HepG2 (cell line): Measurements from ENCODE around the gene TUBB3. TPM values are rescaled to one million over a fixed set of nuclear protein-coding genes. Genes with fewer than 3 reads are reported as not detected.

Experiments
- ATAC-seq: fragments of 200-7000 bp; cut with Tn5 transposase; 3 replicates; pipeline ENCODE4 v1.9.1; 2020; ENCODE audit warnings: mild to moderate bottlenecking, moderate library complexity
- BruUV-seq: library from RNA; stranded (reverse); fragments of 400-500 nt; replicated peaks from 2 replicates; lab custom pipeline; 2021; lab: Mats Ljungman, UMichigan
- CTCF ChIA-PET: fragments of 300-600 bp; formaldehyde crosslinking; extraction: SDS; loops from one replicate; lab custom pipeline; 2021; ENCODE audit warnings: low total read pairs, inconsistent platforms, low intra/inter-chr PET ratio; lab: Yijun Ruan, JAX
- POLR2A ChIA-PET: fragments of 350-600 bp; sonication (Branson Sonifier 250); formaldehyde crosslinking; loops from one replicate; lab custom pipeline; 2020; ENCODE audit warnings: antibody characterized with exemption, inconsistent platforms; lab: Yijun Ruan, JAX
- DNase-seq: peaks from one replicate; pipeline ENCODE4 v3.0.0-alpha.2; 2015; ENCODE audit warnings: low spot score
- FAIRE-seq: peaks from 3 replicates; lab custom pipeline; 2011; peaks lifted over from hg19 to GRCh38; lab: Jason Lieb, UNC
- H2AFZ ChIP-seq: one replicate; pipeline ENCODE4 v1.6.1; 2011; ENCODE audit warnings: low read length, inconsistent platforms
- H3K27ac ChIP-seq: fragments of 300-600 bp; 3 replicates; pipeline ENCODE4 v1.8.0; 2011; ENCODE audit warnings: mixed run types, mild to moderate bottlenecking, mixed read lengths, low read length, inconsistent platforms; ENCODE audit not compliant: insufficient read depth; ENCODE audit errors: extremely low read length
- H3K27me3 ChIP-seq, 2 experiments: fragments of 200-600 bp in 1 of 2; 2 replicates in 1 of 2; 3 replicates in 1 of 2; pipeline versions ENCODE4 v1.6.0 to v1.8.0; 2011; ENCODE audit warnings: low read length in 2 of 2, mild to moderate bottlenecking in 2 of 2, moderate library complexity in 2 of 2, inconsistent platforms in 1 of 2; ENCODE audit not compliant: insufficient read depth in 2 of 2, control insufficient read depth in 1 of 2
- H3K36me3 ChIP-seq, 2 experiments: fragments of 200-600 bp in 1 of 2; replicated peaks in 1 of 2; 2 replicates in 1 of 2; 3 replicates in 1 of 2; pipeline versions ENCODE4 v1.5.1 to v1.8.0; 2011; ENCODE audit warnings: low read length in 2 of 2, inconsistent platforms in 1 of 2; ENCODE audit not compliant: insufficient read depth in 2 of 2, control insufficient read depth in 1 of 2
- H3K4me1 ChIP-seq: 2 replicates; pipeline ENCODE4 v1.5.1; 2012; ENCODE audit warnings: low read length, inconsistent platforms; ENCODE audit not compliant: insufficient read depth
- H3K4me2 ChIP-seq: 2 replicates; pipeline ENCODE4 v1.6.0; 2011; ENCODE audit warnings: low read depth, low read length, inconsistent platforms
- H3K4me3 ChIP-seq, 3 experiments: fragments of 200-600 bp in 1 of 3; sonication (generic), shearing (Covaris generic) in 1 of 3; replicated peaks in 1 of 3; 2 replicates each; pipeline ENCODE4 v1.5.1; 2011 to 2016; ENCODE audit warnings: low read length in 3 of 3, inconsistent platforms in 2 of 3, low read depth in 2 of 3, mild to moderate bottlenecking in 2 of 3, control low read depth in 1 of 3, mixed read lengths in 1 of 3; ENCODE audit not compliant: insufficient read depth in 1 of 3
- H3K79me2 ChIP-seq: one replicate; pipeline ENCODE4 v1.6.1; 2011; ENCODE audit warnings: low read length, inconsistent platforms; ENCODE audit not compliant: insufficient read depth
- H3K9ac ChIP-seq: 2 replicates; pipeline ENCODE4 v1.6.0; 2011; ENCODE audit warnings: mild to moderate bottlenecking, low read depth, low read length, inconsistent platforms; ENCODE audit not compliant: insufficient read depth
- H3K9me3 ChIP-seq: 2 replicates; pipeline ENCODE4 v1.5.1; 2012; ENCODE audit warnings: mild to moderate bottlenecking, low read length
- H4K20me1 ChIP-seq: 2 replicates; pipeline ENCODE4 v1.6.0; 2011; ENCODE audit warnings: inconsistent platforms, mild to moderate bottlenecking, low read length, moderate library complexity; ENCODE audit not compliant: insufficient read depth
- AGO2 ChIP-seq: fragments of 200-400 bp; formaldehyde crosslinking; optimal IDR thresholded peaks from 2 replicates; pipeline ENCODE3; 2017; ENCODE audit warnings: mild to moderate bottlenecking, low read depth, low read length, moderate library complexity
- AKAP8 ChIP-seq: sonication (generic); formaldehyde crosslinking; IDR thresholded peaks from 2 replicates; pipeline ENCODE4 v1.5.1; 2020; ENCODE audit warnings: mild to moderate bottlenecking, missing genetic modification reagents
- ERF ChIP-seq: IDR thresholded peaks from 2 replicates; pipeline ENCODE4 v1.6.1; 2018; ENCODE audit warnings: missing biosample characterization, missing genetic modification reagents
- PHF5A ChIP-seq: IDR thresholded peaks from one replicate; pipeline ENCODE4 v1.6.1; 2018; ENCODE audit warnings: low read depth, missing genetic modification reagents; ENCODE audit not compliant: unreplicated experiment
- POLR2A ChIP-seq, 2 experiments: IDR thresholded peaks; 2 replicates each; pipeline ENCODE4 v1.6.1; 2011; ENCODE audit warnings: low read depth in 2 of 2, low read length in 2 of 2, mild to moderate bottlenecking in 1 of 2, moderate library complexity in 1 of 2; ENCODE audit not compliant: insufficient read depth in 1 of 2
- ZBTB21 ChIP-seq: sonication (generic); formaldehyde crosslinking; IDR thresholded peaks from 2 replicates; pipeline ENCODE4 v1.4.0; 2020; ENCODE audit warnings: missing genetic modification reagents
- ZFP90 ChIP-seq: sonication (generic); formaldehyde crosslinking; IDR thresholded peaks from 2 replicates; pipeline ENCODE4 v1.8.0; 2022; ENCODE audit warnings: missing genetic modification reagents, mild to moderate bottlenecking, inconsistent platforms, borderline replicate concordance
- ZNF431 ChIP-seq: sonication (generic); formaldehyde crosslinking; IDR thresholded peaks from 2 replicates; pipeline ENCODE4 v1.9.0; 2022; ENCODE audit warnings: missing genetic modification reagents, low read depth, mild to moderate bottlenecking, borderline replicate concordance
- ZNF629 ChIP-seq: sonication (generic); formaldehyde crosslinking; conservative IDR thresholded peaks from 2 replicates; pipeline ENCODE4 v1.5.0; 2020; ENCODE audit warnings: missing genetic modification reagents
- WGBS: methylation state at CpG from one replicate; pipeline ENCODE4 v1.1.6; 2017; ENCODE audit warnings: low lambda C conversion rate; 5-methylcytosine and 5-hydroxymethylcytosine counted together
- in situ Hi-C: cut with HindIII; loops from 2 replicates; pipeline ENCODE4 v1.10.0; 2017; ENCODE audit warnings: low pct_unique_long_range_greater_than_20kb; ENCODE audit not compliant: extremely low pct_ligation_motif_present
- intact Hi-C: fragments of 100-400 bp; cut with micrococcal nuclease; formaldehyde crosslinking; loops from one replicate; pipeline ENCODE4 v1.10.0; 2022; ENCODE audit not compliant: unreplicated experiment
- polyA plus RNA-seq, 8 experiments: library from polyadenylated mRNA; depleted of rRNA in 3 of 8; stranded (reverse) in 7 of 8; unstranded in 1 of 8; fragments of >200 nt; fragmentation: Illumina TruSeq in 4 of 8; extraction: Trizol in 4 of 8; gene quantifications; 2 replicates each; pipeline versions ENCODE4 v1.2.1 to v1.2.3, GENCODE V29; 2011 to 2016; ENCODE audit warnings: low read depth in 4 of 8, missing spikeins in 1 of 8, mixed read lengths in 1 of 8; ENCODE audit not compliant: insufficient read depth in 1 of 8
- total RNA-seq, 5 experiments: library from RNA; depleted of rRNA; stranded (reverse); fragments of >200 nt; fragmentation: Illumina TruSeq; extraction: Trizol; gene quantifications; 2 replicates each; pipeline ENCODE4 v1.2.3, GENCODE V29; 2016; ENCODE audit warnings: low read depth in 1 of 5
- TF ChIP-seq, protein P1 (sequence below): sonication (generic); formaldehyde crosslinking; IDR thresholded peaks from 2 replicates; pipeline ENCODE4 v1.8.0; 2022; ENCODE audit warnings: missing genetic modification reagents, mild to moderate bottlenecking, inconsistent platforms, borderline replicate concordance

TUBB3 gene
- total and polyA plus RNA-seq, 2 of the 13 experiments (the other 11 are each of a cell fraction or from before 2014, with no cell fraction given) = 110 to 185 TPM

DNA sequence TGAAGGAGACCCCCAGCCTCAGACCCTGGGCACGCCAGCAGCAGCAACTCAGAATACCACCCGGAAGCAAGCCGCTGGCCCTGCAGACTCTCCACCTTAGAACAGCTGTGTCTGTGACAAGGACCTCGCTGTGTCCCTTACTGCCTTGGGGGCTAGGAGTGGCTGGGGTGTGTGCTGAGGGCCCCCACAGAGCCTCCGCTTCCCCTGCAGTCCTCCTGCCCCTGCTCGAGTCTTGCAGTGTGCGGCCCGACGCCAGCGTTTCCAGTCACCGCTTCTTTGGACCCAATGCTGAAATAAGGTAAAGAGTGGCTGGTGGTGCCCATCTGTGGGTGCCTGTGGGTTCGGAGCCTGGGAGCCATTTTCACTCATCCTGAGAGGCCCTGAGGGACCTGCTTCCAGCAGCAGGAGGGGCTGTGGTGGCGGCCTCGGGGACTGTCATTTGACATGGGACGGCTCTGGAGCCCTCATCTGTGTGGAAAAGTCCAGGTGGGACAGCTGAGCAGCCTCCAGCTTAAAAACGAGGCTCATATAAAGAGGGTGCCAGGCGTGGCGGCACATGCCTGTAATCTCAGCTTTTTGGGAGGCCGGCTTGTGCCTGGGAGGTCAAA lies 19.1 kb upstream of the TUBB3 start:
- in situ Hi-C loops (no loop called here), intact Hi-C loops (no loop called here)
- H2AFZ ChIP-seq = no peak overlapping the region
- BruUV-seq = no TSS peak
- POLR2A ChIA-PET = interaction anchor here (1.2 to 1.6 kb wide), 2 partner anchors 10 to 18 kb away, joined by 3 read pairs; no protein-coding TSS in a partner anchor
- no peaks in the 10 kb centered on the region for H3K27me3 ChIP-seq
- CTCF ChIA-PET = no interaction called here
- no peak overlapping the region for H3K27ac ChIP-seq
- H3K4me2 ChIP-seq = no peak overlapping the region
- FAIRE-seq (no peak), ATAC-seq (no peak; the same call in 1 of the 3 replicates), DNase-seq (no peak)
- no peak overlapping the region for H3K9ac ChIP-seq
- no peaks in the 10 kb centered on the region for H3K79me2 ChIP-seq
- H3K4me3 ChIP-seq = no peak overlapping the region
- H4K20me1 ChIP-seq = no peaks in the 10 kb centered on the region
- H3K4me1 ChIP-seq = no peaks in the 10 kb centered on the region
- TF ChIP-seq ZBTB21 (CRISPR knock-in tag) (no peak), ZNF629 (no peak), ERF (CRISPR knock-in tag) (no peak), ZFP90 (CRISPR knock-in tag) (no peak), ZNF431 (CRISPR knock-in tag) (no peak)
- WGBS = 95% methylated on average over 18 of the region's 19 CpGs
- H3K36me3 ChIP-seq = peaks cover 34 to 62% of the 10 kb centered on the region in 2 experiments
- H3K9me3 ChIP-seq = no peaks in the 10 kb centered on the region

DNA sequence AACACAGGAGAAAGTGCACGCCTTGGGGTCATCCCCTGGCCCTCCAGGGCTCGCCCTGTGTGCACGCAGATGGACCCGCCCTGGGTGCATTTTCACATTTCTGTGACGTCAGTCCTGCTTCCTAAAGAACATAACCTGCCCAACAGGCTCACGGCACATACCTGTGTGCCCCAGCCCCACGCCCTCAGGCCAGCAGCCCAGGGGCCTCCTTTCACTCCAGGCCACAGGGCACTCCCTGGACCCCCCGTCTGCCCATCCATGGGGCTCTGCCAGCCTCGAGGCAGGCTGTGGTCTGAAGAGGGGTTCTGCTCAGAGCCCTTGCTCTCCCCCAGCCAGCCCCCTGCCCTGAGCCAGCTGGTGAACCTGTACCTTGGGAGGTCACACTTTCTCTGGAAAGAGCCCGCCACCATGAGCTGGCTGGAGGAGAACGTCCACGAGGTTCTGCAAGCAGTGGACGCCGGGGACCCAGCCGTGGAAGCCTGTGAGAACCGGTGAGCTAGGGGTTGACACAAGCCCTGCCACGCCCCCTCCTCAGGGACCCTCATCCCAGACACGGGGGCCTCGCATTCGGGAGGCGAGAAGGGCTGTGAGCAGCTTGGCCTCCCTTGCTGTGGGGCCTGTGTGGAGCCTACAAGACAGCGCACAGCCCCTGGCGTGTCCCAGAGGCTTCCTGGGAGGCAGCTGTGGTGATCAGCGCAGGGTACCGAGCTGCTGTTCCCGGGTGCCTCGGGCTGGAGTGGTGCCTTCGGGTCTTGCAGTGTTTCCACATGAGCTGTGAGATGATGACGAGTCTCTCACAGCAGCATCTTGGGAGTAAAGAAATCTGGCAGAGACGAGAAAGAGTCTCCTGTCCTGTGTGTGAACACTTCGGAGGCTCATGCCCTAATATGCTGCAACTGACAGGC lies 18.3 kb upstream of the TUBB3 start:
- H3K79me2 ChIP-seq = no peaks in the 10 kb centered on the region
- DNase-seq = no peak
- POLR2A ChIA-PET = interaction anchor here (1.2 to 1.6 kb wide), 2 partner anchors 11 to 17 kb away, joined by 3 read pairs; no protein-coding TSS in a partner anchor
- no peak overlapping the region for H2AFZ ChIP-seq
- ATAC-seq = peak; percentile 8; the same call in 2 of the 3 replicates
- no peak overlapping the region for H3K4me3 ChIP-seq
- H3K4me1 ChIP-seq = no peaks in the 10 kb centered on the region
- H4K20me1 ChIP-seq = no peaks in the 10 kb centered on the region
- intact Hi-C loops (no loop called here), in situ Hi-C loops (no loop called here)
- no peak for FAIRE-seq
- H3K4me2 ChIP-seq = no peak overlapping the region
- H3K9me3 ChIP-seq = no peaks in the 10 kb centered on the region
- TF ChIP-seq PHF5A (CRISPR knock-in tag) (no peak), POLR2A (IDR thresholded peaks at IDR 0.05; ENCODE audit: insufficient read depth in 1 of 2, low read depth in 2 of 2, low read length in 2 of 2) (peak in 1 of 2 experiments; percentile 35; a peak in 1 of 4 replicates), AKAP8 (CRISPR knock-in tag) (peak; percentile 75; the same call in 1 of the 2 replicates), AGO2 (peak; percentile 93)
- TF ChIP-seq, protein P1, sequence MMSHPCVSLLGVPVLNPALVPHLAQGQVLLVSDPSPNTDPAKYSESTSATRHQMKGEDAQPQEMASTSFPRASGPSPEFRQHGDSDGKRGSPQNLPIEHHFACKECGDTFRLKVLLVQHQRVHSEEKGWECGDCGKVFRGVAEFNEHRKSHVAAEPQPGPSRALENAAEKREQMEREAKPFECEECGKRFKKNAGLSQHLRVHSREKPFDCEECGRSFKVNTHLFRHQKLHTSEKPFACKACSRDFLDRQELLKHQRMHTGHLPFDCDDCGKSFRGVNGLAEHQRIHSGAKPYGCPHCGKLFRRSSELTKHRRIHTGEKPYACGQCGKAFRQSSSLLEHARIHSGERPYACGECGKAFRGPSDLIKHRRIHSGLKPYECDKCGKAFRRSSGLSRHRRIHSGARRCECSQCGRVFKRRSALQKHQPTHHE (CRISPR knock-in tag) = no peak
- CTCF ChIA-PET = no interaction called here
- no peak overlapping the region for H3K27ac ChIP-seq
- WGBS = 96% methylated on average over 31 of the region's 31 CpGs
- no TSS peak for BruUV-seq
- no peaks in the 10 kb centered on the region for H3K27me3 ChIP-seq
- H3K36me3 ChIP-seq = peaks cover 35 to 58% of the 10 kb centered on the region in 2 experiments
- no peak overlapping the region for H3K9ac ChIP-seq
